ENCODE results near the gene FGFR1OP2. TPM values are rescaled to one million over a fixed set of nuclear protein-coding genes. Genes with fewer than 3 reads are reported as not detected.

Gene FGFR1OP2
- total and polyA plus RNA-seq, 2 of the 8 experiments (the other 6 are each of a cell fraction or from before 2014, with no cell fraction given): 8.8 to 34.4 TPM

GRCh38 chr12:27014859-27015729, 76.8 kb downstream of the FGFR1OP2 start (continued):
- no peak for TF ChIP-seq SAP30 (IDR thresholded peaks at IDR 0.05; ENCODE audit: insufficient read depth, insufficient replicate concordance, low read length)
- TF ChIP-seq, protein P1, sequence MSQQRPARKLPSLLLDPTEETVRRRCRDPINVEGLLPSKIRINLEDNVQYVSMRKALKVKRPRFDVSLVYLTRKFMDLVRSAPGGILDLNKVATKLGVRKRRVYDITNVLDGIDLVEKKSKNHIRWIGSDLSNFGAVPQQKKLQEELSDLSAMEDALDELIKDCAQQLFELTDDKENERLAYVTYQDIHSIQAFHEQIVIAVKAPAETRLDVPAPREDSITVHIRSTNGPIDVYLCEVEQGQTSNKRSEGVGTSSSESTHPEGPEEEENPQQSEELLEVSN (IDR thresholded peaks at IDR 0.05): no peak
- TF ChIP-seq CEBPB (IDR thresholded peaks at IDR 0.05; ENCODE audit: low read depth, low read length): no peak
- TF ChIP-seq ZNF274 (IDR thresholded peaks at IDR 0.05; ENCODE audit: borderline replicate concordance, extremely low read depth, low read length): no peak
- no peak for TF ChIP-seq MAFK (IDR thresholded peaks at IDR 0.05; ENCODE audit: low read depth, low read length)
- no peak for TF ChIP-seq BRCA1 (IDR thresholded peaks at IDR 0.05; ENCODE audit: low read depth, low read length)
- TF ChIP-seq CBX8 (IDR thresholded peaks at IDR 0.05; ENCODE audit: borderline replicate concordance, low read depth, low read length): no peak
